Activated T-cell treated with anti-CD3 and anti-CD28 coated beads for 48 hours (primary cell): ENCODE measurements around the gene IFITM10.
"Not testable (repeated sequence)": the region's sequence is repeated elsewhere in the genome, so short reads cannot be mapped to it uniquely, and the experiment has no call there.

ENCODE experiments used
- DNase-seq: peaks from one replicate; pipeline ENCODE4 v3.0.0-alpha.2; 2020; ENCODE audit warnings: low read depth

Gene IFITM10

DNA sequence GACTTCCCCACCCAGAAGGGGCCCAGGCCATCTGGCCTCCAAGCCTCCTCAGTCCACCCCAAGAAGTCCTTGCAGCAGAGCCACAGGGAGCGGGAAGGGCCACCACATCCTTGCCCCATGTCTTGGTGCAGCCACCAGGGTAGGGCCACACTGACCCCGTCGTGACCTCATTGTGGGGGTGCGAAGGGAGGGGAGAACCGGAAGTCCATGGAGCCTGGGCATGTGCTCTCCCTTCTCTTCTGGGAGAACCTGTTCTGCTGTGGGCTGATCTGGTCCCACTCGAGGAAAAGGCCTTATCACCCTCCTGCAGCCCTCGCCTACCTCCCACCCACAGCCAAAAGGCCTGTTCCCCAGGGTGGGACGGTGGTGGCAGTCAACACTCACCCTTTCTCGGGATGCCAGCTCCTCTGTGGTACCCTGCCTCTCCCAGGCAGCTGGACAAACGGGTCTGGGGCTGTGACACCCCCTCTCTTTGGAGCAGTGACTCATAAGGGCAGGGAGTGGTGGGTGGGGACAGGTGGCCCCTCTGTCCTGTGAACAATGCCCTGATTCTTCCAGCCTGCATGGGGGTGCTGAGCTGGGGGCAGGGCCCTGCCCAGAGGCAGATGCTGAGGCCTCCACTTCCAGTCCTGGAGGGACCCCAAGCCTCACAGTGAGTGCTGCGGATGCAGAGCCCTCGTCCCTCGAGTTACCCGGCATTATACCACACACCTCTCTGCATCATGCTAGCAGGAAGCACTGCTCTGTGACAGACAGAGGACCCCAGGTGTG, 27.9 kb upstream of the IFITM10 start:
- no peak for DNase-seq

DNA sequence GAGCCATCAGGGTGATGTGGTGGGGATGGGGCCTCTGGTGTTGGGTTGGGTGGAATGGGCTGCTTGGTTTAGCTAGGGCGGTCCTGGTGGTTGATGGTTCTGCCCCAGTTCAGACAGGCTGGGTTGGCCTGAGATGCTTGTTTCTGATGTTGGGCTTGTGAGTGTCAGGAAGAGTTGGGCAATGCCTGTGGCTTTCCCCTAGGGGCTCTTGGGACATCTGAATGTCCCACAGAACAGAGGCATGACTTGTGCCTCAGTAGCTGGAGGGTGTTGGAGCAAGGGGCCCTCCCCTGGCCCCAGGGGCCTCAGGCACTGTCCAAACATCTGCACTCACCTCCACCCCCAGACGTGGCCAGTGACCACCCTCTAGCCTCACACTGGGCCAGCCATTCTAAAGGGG, 27.3 kb upstream of the IFITM10 start:
- no peak for DNase-seq

DNA sequence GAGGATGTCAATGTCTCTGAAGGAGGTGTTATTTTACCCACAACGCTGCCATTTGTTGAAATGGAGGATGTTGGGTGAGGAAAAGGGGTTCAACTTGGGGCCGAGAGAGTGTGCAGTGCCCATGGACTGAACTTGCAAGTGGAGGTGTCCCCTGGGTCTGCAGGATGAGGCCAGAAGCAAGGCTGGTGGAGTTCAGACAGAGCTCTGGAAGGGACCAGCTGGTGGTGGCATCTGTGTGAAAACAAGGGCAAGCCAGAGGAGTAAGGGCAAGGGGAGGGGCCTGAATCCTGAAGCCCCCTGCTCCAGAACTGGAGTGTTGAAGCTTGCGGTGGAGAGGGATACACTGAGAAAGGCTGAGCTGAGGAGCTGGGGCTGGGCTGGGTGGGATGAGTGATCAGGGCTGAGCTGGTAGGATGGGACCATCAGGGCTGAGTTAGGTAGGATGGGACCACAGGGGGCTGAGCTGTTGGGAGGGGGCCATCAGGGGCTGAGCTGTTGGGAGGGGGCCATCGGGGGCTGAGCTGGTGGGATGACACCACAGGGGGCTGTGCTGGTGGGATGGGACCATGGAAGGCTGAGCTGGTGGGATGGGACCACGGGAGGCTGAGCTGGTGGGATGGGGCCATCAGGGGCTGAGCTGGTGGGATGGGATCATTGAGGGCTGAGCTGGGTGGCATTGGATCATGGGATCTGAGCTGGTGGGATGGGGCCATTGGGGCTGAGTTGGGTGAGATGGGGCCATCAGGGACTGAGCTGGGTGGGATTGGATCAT, 26.7 kb upstream of the IFITM10 start:
- DNase-seq = no peak

DNA sequence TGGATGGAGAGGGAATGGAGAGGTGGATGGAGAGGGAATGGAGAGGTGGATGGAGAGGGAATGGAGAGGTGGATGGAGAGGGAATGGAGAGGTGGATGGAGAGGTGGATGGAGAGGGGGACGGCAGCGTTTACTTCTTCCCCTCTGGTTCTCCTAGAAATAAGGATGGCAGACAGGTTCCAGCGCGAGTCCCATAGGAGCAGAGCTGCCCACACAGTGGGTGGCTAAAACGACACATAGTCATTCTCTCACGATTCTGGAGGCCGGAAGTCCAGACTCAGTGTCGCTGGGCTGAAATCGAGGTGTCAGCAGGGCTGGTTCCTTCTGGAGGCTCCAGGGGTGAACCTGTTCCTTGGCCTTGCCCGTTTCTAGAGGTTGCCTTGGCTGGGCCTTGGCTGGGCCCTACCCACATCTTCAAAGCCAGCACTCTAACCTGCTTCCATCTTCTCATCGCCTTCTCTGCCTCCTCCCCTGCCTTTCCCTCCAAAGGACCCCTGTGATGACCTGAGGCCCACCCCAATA, 26.0 kb upstream of the IFITM10 start:
- DNase-seq = no peak

DNA sequence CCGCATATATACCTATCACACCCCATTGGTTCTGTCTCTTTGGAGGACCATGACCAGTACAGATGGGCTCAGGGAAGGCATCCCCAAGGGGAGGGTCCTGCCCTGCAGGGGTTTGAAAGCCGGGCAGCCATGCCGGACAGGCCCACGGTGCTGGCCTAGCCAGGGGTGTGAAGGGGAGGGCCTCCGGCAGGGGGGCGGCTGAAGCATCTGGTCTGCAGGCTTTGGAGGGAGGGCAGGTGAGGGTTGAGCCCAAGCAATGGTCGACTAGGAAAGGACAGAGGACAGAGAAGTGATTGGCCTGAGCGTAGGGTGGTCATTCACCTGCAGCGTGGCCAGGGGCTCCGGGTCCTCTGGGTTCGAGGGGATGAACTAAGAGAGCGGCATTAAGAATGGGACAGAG, 24.5 kb upstream of the IFITM10 start:
- no peak for DNase-seq

DNA sequence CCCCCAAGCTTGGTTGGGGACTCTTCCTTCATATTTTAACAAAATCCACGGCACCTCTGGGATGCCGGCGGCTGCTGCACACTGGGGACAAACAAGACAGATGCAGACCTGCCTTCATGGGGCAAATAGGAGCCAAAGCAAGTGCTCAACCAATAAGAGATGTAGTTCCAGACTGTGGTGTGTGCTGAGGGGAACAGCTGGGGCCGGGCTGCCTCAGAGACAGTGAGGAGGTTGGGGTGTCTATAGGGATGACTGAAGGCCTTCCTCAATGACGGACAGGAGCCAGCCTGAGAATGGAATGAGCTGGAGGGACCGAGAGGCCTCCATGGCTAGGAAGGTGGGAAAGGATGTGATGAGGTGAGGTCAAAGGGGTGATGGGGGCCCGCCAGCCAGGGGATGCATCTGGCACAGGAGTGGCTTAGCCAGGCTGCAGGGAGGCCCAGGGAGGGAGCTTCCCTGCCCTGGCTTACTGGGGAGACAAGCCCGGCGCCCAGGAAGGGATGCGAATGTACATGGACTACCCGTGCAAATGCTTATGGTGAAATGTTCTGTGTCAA, 23.7 kb upstream of the IFITM10 start:
- DNase-seq = no peak

DNA sequence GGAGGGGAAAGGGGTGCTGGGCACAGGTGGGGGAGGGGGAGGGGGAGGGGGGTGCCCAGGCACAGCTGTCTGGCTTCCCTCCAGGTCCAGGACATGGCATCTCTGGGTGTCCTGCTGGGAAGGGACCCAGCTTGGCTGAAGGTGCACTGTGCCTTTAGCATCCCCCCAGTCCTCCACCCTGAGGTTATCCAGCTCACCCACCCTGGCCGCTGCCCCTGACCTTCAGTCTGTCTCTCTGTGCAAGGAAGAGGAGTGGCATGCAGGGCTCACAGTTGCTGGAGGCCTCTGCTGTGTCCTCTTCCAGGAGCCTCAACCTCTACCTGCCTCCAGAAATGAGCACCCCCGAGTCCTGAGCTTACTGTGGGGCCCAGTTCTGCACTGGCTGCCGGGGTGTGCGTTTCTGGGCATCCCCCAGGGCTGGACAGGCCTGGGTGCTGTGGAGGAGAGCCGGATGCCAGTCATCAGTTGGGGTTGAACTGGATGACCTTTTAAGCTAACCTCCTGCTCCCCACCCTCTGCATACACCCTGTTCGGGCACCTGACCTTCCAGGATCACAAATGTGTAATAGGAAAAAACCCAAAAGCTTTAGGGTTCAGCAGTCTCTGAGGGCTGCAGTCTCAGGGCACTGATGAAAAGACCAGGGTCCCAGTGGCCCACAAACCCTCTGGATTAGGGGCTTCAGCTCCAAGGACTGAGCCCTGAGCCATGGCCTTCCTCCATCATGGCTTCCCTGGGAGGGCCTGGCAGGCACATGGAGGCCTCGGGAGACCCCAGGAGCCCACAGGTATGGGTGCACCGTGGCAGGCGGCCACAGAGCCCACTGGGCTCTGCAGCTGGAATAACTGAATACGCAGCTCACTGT, 23.0 kb upstream of the IFITM10 start:
- DNase-seq = no peak

DNA sequence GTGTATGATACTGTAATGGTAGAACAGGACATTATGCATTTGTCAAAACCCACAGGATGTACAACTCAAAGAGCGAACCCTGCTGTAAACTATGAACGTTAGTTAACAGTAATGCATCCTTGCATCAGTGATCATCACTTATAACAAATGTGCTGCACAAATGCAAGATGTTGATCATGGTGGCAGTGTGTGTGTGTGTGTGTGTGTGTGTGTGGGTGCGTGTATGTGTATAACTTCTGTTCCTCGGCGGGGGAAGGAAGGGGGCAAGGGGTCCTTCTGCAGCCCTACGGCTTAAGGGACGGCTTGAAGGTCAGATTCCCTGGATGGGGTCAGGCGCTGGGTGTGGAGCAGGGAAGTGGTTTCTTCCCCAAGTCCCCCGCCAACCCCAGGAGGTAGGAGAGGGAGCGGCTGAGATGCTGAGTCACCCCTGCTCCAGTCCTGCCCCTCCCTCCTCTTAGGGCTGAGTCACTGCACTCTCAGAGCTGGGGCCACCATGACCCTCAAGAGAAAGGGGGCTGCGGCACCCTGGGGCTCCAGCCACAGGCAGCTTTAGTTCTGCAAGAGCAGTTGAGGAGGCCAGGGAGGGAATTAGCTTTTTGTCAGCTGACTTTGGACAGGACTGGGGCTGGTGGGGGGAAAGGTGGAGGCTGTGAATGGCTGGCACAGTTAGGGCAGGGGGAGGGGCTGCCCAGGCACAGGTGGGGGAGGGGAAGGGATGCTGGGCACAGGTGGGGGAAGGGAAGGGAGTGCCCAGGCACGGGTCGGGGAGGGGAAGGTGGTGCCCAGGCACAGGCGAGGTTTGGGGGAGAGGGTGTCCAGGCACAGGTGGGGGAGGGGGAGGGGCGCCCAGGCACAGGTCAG, 22.1 kb upstream of the IFITM10 start:
- DNase-seq = peak; percentile 52

DNA sequence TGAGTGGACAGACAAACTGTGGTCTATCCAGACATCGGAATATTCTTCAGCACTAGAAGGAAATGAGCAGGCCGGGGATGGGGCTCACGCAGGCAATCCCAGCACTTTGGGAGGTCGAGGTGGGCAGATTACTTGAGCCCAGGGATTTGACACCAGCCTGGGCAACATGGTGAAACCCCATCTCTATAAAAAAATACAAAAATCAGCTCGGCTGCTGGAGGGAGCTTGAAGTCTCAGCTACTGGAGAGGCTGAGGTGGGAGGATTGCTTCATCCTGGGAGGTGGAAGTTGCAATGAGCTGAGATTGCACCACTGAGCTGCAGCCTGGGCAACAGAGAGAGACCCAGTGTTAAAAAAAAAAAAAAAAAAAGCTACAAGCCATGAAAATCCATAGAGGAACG, 21.3 kb upstream of the IFITM10 start:
- DNase-seq = no peak

DNA sequence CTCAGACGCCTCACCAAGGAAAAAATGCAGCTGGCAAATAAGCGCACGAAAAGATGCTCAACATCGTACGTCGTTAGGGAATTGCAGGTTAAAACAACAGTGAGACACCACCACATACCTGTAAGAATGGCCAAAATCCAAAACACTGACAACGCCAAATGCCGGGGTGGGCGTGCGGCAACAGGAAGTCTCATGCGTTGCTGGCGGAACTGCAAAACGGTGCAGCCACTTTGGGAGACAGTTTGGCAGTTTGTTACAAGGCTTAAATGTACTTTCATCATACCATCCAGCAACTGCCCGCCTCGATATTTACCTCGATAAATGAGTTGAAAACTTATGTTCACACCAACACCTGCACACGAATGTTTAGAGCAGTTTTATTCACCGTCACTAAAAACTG, 20.9 kb upstream of the IFITM10 start:
- no peak for DNase-seq

DNA sequence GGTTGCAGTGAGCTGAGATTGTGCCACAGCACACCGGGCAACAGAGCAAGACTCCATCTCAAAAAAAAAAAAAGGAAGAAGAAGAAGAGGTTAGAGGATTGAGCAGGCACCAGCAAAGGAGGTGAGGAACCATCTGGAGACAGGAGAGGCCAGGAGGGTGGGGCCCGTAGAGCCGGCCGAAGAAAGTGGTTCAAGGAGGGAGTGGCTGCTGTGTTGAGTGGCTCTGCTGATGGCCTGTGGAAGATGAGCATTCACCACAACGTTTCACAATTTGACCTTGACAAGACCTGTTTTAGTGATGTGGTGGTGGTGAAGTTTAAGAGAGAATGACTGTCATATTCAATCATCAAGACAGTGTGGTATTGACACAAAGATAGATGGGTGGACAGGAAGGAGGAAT, 20.1 kb upstream of the IFITM10 start:
- no peak for DNase-seq

DNA sequence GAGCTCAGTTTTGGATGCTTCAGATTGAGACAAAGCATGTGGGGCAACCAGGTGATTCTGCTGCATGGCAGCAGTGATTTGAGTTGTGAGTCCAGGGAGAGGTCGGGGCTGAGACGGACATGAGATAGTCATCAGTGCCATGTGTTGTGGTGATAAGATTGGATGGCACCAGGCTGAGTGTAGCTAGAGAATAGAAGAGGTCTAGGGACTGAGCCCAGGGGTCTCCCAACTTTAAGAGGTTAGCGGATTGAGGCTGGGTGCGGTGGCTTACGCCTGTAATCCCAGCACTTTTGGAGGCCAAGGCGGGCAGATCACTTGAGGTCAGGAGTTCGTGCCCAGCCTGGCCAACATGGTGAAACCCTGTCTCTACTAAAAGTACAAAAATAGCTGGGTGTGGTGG, 19.7 kb upstream of the IFITM10 start:
- no peak for DNase-seq

DNA sequence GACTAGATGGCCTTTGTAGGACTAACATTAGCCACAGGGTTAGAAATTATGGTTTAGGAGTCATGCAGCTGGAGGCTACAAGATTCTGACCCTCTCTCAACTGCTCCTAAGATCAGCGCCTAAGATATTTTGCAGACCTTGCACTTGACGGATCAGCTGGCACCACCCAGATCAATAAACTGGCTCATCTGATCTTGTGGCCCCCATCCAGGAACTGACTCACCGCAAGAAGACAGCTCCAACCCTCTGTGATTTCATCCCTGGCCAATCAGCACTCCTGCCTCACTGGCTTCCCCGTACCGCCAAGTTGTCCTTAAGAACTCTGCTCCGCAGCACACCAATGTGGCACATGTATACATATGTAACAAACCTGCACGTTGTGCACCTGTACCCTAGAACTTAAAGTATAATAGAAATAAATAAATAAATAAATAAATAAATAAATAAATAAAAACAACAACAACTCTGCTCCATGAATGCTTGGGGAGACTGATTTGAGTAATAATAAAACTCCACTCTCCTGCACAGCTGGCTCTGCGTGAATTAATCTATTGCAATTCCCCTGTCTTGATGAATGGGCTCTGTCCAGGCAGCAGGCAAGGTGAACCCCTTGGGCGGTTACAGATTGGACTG, 19.0 kb upstream of the IFITM10 start:
- DNase-seq = not testable (repeated sequence)

DNA sequence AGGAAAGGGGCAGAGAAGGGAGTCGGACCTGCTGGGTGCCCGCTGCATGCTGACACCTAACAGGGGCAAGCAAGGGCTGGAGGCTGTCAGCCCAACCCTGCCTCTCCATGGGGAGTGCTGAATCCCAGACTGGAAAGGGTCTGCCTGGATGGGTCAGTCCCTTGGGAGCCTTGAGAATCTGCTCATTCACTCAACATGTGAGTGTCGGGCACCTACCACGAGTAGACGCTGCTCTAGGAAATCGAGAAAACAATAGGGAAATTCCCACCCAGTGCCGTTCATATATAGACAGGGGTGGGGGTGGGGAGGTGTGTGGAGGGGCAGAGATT, 17.7 kb upstream of the IFITM10 start:
- no peak for DNase-seq

DNA sequence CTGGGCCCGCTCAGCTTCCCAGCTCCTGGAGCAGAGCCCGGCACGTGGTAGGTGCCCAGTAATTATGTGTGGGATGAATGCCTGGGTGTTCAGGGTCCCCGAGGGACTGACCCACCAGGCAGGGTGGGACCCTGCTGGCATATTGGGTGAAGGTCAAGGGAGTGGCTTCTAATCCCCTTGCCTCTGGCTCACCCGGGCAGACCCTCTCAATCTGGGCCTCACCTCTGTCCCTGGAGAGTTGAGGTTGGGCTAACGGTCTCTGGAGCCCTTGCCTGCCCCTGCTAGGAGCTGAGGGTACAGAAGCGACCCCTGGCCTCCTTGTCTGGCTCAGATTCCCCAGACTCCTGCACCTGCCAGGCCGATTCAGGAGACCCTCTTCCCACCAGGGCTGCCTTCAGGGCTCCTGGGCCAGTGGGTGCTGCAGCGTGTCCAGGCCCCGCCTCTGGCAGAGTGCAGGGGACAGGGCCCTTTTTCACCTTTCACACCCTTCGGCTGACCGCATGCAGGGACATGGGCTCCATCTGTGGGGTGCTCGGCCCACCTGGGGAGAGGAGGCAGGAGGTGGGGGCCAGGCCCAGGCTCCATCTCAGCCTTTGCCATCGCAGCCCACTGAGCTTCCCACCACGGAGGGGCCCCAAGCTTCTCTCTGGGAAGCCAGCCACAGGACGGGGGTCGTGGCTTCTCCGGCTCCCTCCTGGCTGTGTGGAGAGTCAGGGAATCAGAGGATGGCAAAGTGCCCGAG, 17.2 kb upstream of the IFITM10 start:
- DNase-seq = no peak

DNA sequence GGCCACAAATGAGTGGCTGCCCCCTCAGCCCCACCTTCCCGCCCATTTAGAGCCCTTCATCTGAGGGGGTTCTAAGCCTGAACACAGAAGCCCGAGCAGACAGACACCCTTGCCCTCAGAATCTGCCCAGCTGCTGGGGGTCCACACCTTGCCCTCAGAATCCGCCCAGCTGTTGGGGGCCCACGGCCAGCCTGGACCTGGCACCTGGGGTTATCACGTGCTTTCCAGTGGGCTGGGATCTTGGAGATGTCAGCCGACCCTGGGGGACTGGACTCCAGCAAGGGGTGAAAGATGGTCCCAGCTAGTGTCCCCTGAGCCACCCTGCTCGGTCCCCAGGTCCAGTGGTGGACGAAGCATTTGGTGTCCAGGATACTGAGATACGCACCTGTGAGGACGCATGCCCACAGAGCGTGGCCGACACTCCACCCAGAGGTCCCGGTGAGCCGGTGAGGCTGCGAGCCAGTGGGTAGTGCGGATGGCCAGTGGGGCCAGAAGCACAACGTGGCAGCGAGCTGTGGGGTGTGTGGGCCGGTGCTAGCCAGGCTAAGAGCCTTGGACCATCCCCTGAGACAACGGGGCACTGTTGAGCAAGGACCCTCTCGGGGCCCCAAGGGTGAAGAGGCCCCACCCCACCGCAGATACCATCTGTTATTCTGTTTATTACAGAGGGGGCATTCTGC, 16.5 kb upstream of the IFITM10 start:
- no peak for DNase-seq

DNA sequence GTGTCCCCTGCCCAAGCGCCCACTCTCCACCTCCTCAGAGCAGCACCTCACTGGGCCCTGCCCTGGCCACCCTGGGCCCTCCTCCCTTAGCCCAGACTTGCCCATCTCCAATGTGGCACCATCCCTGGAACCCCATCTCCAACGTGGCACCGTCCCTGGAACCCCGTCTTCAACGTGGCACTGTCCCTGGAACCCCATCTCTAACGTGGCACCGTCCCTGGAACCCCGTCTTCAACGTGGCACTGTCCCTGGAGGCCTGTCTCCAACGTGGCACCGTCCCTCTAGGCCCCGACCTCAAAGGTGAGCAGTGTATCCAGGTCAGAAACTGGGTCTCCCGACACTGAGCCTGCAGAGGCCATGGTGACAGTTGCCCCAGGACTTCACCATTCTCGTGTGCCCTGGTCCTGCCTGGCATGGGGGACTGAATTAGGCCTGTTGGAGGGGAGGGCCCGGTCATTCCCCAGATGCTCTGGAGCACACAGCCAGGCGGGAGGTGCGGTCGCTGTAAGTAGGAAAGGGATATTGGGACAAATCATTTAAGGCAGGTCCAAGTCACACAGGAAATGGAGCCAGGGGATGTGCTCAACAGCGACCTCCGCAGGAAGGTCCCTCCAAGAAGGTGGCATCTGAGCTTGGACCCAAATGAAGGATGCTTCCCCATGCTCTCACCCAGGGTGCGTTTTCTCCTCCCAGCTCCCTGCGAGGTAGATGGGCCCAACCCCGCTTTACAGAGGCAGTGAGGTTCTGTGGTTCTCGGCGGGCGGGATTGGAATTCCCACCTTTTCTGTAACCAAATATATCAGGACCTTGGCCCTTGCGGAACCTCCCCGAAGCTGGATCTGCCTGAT, 15.7 kb upstream of the IFITM10 start:
- no peak for DNase-seq

DNA sequence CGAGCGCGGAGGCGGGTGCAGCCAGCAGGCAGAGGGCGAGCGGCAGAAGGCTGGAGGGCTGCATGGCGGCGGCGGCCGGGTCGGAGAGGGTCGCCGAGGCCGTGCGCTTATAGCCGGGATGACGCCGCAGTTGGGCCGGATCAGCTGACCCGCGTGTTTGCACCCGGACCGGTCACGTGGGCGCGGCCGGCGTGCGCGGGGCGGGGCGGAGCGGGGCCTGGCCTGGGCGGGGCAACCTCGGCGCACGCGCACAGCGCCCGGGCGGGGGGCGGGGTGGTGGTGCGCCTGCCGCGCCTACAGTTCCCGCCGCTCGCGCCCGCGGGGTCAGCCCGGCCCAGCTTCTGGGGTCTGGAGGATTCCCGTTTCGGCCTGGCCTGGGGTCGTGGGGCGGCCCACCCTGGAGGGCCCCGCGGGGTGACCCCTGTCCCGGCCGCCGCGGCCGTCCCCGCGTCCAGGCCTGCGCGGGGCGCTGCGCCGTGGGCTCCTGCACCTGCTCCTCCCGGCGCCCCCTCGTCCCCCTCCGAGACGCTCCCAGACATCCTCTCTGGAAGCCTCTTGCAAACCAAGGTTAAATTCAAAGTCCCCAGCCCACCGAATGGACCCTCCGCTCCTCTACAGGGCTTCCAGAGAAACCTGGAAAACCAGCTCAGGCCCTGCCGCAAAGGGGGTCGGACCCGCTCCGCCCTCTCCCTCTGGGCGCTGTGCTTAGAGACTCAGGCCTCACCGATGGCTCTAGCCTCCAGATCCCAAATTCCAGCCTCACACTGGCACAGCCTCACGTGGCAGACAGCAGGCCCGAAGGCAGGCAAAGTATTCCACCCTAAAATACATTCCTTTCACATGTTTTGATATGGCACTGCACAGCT, 13.6 kb upstream of the IFITM10 start, which contains the start of gene CTSD:
TSS of gene CTSD (minus strand) at position 132 of the 866 bp plus-strand sequence. CDS start at position 64, 68 bp downstream.
- DNase-seq = peak; percentile 91
